ENCODE measurements around the gene CDR2. TPM values are rescaled to one million over a fixed set of nuclear protein-coding genes. Genes with fewer than 3 reads are reported as not detected.

CDR2 gene
- total and polyA plus RNA-seq, 8 donors: 17.3 to 33.1 (median 25.8) TPM

DNA sequence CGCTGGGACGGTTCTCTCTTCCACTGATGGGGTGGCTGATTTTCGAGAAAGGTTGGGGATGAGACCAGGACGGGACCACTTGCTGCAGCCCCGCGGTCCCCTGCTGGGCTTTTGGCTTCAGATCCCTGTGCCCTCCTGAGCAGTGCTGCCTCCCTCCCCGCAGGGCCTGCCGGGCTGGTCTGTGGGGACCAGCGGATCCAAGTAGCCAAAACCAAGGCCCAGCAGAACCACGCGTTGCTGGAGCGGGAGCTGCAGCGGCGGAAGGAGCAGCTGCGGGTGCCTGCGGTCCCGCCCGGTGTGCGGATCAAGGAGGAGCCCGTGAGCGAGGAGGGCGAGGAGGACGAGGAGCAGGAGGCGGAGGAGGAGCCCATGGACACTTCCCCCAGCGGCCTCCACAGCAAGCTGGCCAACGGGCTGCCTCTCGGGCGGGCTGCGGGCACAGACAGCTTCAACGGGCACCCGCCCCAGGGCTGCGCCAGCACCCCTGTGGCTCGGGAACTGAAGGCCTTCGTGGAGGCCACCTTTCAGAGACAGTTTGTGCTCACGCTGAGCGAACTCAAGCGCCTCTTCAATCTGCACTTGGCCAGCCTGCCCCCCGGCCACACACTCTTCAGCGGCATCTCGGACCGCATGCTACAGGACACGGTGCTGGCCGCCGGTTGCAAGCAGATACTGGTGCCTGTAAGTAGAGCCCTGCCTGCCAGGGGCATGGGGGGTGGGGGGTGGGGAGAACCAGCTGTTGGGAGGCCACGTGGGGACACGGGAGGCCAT is 48.6 kb downstream of the CDR2 start:
- TF ChIP-seq, protein P1, sequence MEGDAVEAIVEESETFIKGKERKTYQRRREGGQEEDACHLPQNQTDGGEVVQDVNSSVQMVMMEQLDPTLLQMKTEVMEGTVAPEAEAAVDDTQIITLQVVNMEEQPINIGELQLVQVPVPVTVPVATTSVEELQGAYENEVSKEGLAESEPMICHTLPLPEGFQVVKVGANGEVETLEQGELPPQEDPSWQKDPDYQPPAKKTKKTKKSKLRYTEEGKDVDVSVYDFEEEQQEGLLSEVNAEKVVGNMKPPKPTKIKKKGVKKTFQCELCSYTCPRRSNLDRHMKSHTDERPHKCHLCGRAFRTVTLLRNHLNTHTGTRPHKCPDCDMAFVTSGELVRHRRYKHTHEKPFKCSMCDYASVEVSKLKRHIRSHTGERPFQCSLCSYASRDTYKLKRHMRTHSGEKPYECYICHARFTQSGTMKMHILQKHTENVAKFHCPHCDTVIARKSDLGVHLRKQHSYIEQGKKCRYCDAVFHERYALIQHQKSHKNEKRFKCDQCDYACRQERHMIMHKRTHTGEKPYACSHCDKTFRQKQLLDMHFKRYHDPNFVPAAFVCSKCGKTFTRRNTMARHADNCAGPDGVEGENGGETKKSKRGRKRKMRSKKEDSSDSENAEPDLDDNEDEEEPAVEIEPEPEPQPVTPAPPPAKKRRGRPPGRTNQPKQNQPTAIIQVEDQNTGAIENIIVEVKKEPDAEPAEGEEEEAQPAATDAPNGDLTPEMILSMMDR (IDR thresholded peaks at IDR 0.05): no peak
- Histone ChIP-seq H3K27me3 (no peaks in the 10 kb centered on the region), H3K9me3 (no peaks in the 10 kb centered on the region), H3K27ac (no peak overlapping the region), H3K36me3 (peaks cover 0 to 90% of the 10 kb centered on the region in 2 donors), H3K4me3 (no peak overlapping the region), H3K4me1 (peaks cover 0 to 13% of the 10 kb centered on the region in 2 donors)
- intact Hi-C loops (cut with DNase I): no loop called here
- DNase-seq (no peak), ATAC-seq (no peak)

DNA sequence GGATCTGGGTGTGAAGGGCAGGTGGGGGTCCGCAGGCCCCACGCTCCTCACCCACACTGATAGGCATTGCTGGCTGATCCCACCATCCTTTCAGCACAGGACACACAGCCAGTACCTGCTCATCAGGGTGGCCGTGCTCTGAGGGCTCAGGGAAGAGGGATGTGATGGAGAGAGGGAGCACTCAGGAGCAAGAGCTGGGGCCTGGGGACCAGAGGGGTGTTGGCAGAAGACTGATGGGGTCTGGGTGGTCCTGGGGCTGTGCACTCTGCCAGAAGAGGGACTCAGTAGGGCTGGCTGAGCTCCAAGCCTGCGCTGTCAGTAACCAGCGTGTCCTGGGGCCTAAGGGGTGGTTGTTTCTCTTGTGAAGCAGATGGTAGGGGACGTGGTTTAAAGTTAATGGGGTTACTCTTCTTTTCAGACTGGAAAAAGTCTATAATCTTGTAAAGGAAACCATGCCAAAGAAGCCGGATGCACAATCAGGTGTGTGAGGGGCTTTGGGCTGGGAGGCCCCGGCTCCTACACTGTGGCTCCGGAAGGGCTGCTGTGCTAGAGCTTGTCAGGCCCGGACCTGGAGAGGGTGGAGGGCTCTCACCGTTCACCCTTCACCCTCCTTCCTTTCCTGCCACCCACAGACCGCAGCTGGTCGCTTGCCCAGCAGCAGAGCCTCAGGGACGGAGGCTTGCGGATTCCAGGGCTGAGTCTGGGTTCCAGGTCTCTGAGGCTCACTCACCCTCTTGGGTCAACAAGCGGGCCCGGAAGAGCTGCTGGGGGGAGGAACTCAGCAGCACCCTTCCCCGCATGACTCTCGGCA is 49.4 kb downstream of the CDR2 start:
- peaks cover 0 to 6% of the 10 kb centered on the region in 2 donors for H3K4me1 ChIP-seq
- no peaks in the 10 kb centered on the region for H3K27me3 ChIP-seq
- no peaks in the 10 kb centered on the region for H3K9me3 ChIP-seq
- DNase-seq (no peak), ATAC-seq (no peak)
- TF ChIP-seq, protein P1 (IDR thresholded peaks at IDR 0.05): no peak
- peaks cover 0 to 93% of the 10 kb centered on the region in 2 donors for H3K36me3 ChIP-seq
- intact Hi-C loops (cut with DNase I): no loop called here
- H3K4me3 ChIP-seq: no peak overlapping the region
- no peak overlapping the region for H3K27ac ChIP-seq

DNA sequence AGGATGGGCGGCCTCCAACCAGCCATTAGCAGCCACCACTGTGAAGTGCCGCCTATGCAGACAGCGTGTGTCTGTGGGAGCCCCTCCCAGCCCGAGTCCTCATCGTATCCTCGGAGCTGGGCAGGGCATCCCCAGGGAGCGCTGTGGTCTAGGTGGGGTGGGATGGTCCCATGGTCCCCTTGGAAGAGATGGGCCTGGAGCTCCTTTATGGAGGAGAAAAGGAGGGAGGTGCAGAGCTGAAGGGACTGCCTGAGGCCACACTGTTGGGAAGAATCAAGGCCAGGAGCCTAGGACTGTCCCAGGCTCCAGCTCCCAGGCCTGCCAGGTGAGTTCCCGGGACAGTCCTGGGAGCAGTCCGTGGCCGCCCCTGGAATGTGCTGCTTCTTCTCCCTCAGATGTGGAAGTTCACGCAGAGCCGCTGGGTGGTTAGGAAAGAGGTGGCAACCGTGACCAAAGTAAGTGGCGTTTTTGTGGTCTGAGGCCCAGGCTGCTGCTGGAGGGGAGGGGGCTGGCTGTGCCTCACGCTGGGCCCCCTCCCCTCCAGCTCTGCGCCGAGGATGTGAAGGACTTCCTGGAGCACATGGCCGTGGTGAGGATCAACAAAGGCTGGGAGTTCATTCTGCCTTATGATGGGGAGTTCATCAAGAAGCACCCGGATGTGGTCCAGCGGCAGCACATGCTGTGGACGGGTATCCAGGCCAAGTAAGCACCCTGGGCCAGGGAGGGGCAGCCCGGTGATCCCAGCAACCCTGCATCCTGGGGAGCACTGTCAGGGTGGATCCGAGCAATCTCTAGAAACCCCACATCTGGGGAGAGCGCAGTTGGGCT is 50.2 kb downstream of the CDR2 start:
- Histone ChIP-seq H3K4me3 (no peak overlapping the region), H3K9me3 (no peaks in the 10 kb centered on the region), H3K36me3 (peaks cover 0 to 96% of the 10 kb centered on the region in 2 donors), H3K27ac (no peak overlapping the region), H3K27me3 (no peaks in the 10 kb centered on the region), H3K4me1 (peaks cover 0 to 5% of the 10 kb centered on the region in 2 donors)
- ATAC-seq (no peak), DNase-seq (no peak)
- TF ChIP-seq, protein P1 (IDR thresholded peaks at IDR 0.05): no peak
- intact Hi-C loops (cut with DNase I): no loop called here

DNA sequence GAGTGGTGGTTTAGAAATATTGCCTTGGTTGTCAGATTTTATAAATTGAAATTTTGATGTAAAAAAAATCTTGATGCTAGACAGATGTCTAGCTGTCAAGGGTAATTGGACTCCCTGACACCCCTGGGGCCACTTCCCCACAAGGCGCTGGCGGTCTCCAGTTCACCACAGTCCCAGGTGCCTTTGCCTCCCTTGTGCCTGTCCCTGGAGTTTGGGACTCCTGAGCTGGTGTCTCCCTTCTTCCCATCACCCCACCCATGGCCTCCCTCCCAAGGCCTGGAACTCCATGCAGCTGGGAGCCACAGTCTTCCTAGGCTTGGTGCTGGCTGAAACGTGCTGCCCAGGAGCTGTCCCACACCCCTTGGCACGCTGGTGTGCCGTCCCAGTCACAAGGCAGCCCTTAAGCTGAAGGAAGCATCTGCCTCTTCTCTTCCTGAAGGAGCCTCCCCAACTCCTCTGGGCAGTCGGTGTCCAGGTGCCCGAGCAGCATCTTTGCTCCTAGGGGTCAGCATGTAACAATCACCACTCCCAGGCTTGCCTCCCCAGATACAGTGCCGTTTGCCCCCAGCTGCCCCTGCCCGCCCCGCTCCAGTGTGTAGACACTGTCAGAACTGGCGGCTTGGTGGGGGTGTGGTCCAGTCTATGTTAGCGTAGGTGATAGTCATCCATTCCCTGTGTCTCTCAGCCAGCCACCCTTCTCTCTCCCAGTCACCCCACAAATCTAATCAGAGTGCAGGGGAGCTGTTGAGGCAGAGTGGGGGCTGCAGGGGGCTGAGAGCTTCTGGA is 51.1 kb downstream of the CDR2 start:
- intact Hi-C loops (cut with DNase I): no loop called here
- DNase-seq (no peak), ATAC-seq (no peak)
- Histone ChIP-seq H3K27me3 (no peaks in the 10 kb centered on the region), H3K27ac (no peak overlapping the region), H3K36me3 (peaks cover 0 to 96% of the 10 kb centered on the region in 2 donors), H3K9me3 (no peaks in the 10 kb centered on the region), H3K4me3 (no peak overlapping the region), H3K4me1 (peaks cover 0 to 5% of the 10 kb centered on the region in 2 donors)
- TF ChIP-seq, protein P1 (IDR thresholded peaks at IDR 0.05): no peak

Data from left lung (tissue), 10 donors.